DOHH2 (cell line): ENCODE measurements around the gene SLC22A4.

ENCODE experiments used
- CTCF ChIP-seq: fragments of 200-600 bp; sonication (generic); IDR thresholded peaks from one replicate; pipeline ENCODE4 v1.5.1; 2014; ENCODE audit warnings: antibody characterized with exemption, mild to moderate bottlenecking, low read depth, low read length; ENCODE audit not compliant: poor library complexity, severe bottlenecking
- EZH2phosphoT487 ChIP-seq: fragments of 200-600 bp; sonication (generic); IDR thresholded peaks from 2 replicates; pipeline ENCODE4 v1.6.1; 2017; ENCODE audit warnings: borderline replicate concordance, mild to moderate bottlenecking, antibody characterized with exemption, low read length, moderate library complexity, mixed read lengths

GRCh38 chr5:132389051-132389331 lies 94.8 kb downstream of the SLC22A4 start:
- TF ChIP-seq CTCF = no peak
- no peak for TF ChIP-seq EZH2phosphoT487
